Dedifferentiated amniotic fluid mesenchymal stem cell (primary cell): ENCODE measurements around the gene KIF26B.
"Not testable (repeated sequence)": the region's sequence is repeated elsewhere in the genome, so short reads cannot be mapped to it uniquely, and the experiment has no call there.

Source experiments
- DNase-seq: peaks from one replicate; pipeline ENCODE4 v3.0.0-alpha.2; 2016; ENCODE audit errors: extremely low spot score

KIF26B gene

GRCh38 chr1:245388687-245389086 is 233.9 kb downstream of the KIF26B start:
- no peak for DNase-seq

- no peak for DNase-seq
Observed at GRCh38 chr1:245389873-245390272, 235.1 kb downstream of the KIF26B start.

GRCh38 chr1:245390975-245391374 is 236.2 kb downstream of the KIF26B start:
- no peak for DNase-seq

- no peak for DNase-seq
Observed at GRCh38 chr1:245393694-245394093, 238.9 kb downstream of the KIF26B start.

- DNase-seq = no peak
Observed at GRCh38 chr1:245395680-245396079, 240.9 kb downstream of the KIF26B start.

- no peak for DNase-seq
Observed at GRCh38 chr1:245396615-245397014, 241.8 kb downstream of the KIF26B start.

- DNase-seq = no peak
Observed at GRCh38 chr1:245397771-245398170, 243.0 kb downstream of the KIF26B start.

GRCh38 chr1:245398180-245398579 is 243.4 kb downstream of the KIF26B start:
- DNase-seq = no peak

- no peak for DNase-seq
Observed at GRCh38 chr1:245401881-245402587, 247.2 kb downstream of the KIF26B start.

- not testable (repeated sequence) for DNase-seq
Observed at GRCh38 chr1:245402998-245403397, 248.2 kb downstream of the KIF26B start.

- DNase-seq = no peak
Observed at GRCh38 chr1:245404527-245404926, 249.7 kb downstream of the KIF26B start.

- no peak for DNase-seq
Observed at GRCh38 chr1:245404952-245405351, 250.2 kb downstream of the KIF26B start.

GRCh38 chr1:245406426-245406825 is 251.6 kb downstream of the KIF26B start:
- DNase-seq = no peak

- DNase-seq = no peak
Observed at GRCh38 chr1:245407983-245408382, 253.2 kb downstream of the KIF26B start.

GRCh38 chr1:245409341-245410195 is 254.8 kb downstream of the KIF26B start:
- DNase-seq = no peak

- no peak for DNase-seq
Observed at GRCh38 chr1:245411245-245412036, 256.7 kb downstream of the KIF26B start.

- DNase-seq = no peak
Observed at GRCh38 chr1:245412306-245412705, 257.5 kb downstream of the KIF26B start.

GRCh38 chr1:245416781-245417180 is 262.0 kb downstream of the KIF26B start:
- DNase-seq = peak; percentile 53

- no peak for DNase-seq
Observed at GRCh38 chr1:245418077-245418476, 263.3 kb downstream of the KIF26B start.

GRCh38 chr1:245419461-245419978 is 264.7 kb downstream of the KIF26B start:
- no peak for DNase-seq

GRCh38 chr1:245419989-245420388 is 265.2 kb downstream of the KIF26B start:
- no peak for DNase-seq

GRCh38 chr1:245420926-245421325 is 266.1 kb downstream of the KIF26B start:
- DNase-seq = no peak
